SK-N-SH (cell line): Measurements from ENCODE around the gene LCE3E.

ENCODE experiments used
- EZH2phosphoT487 ChIP-seq: fragments of 200-600 bp; sonication (generic); IDR thresholded peaks from 2 replicates; pipeline ENCODE4 v1.6.1; 2017; ENCODE audit warnings: low read depth, mixed run types, mild to moderate bottlenecking, antibody characterized with exemption, moderate library complexity, borderline replicate concordance
- JUND ChIP-seq: IDR thresholded peaks from 2 replicates; pipeline ENCODE4 v1.4.0; 2012
- RCOR1 ChIP-seq: fragments of 150-350 bp; IDR thresholded peaks from 2 replicates; pipeline ENCODE4 v1.6.1; 2017; ENCODE audit warnings: antibody characterized with exemption, low read length
- REST ChIP-seq: IDR thresholded peaks from 2 replicates; pipeline ENCODE4 v1.6.1; 2012; ENCODE audit warnings: mild to moderate bottlenecking, low read depth, low read length, moderate library complexity
- TF ChIP-seq, protein P1 (sequence below): fragments of 150-350 bp; IDR thresholded peaks from 2 replicates; pipeline ENCODE4 v1.6.1; 2017; ENCODE audit warnings: antibody characterized with exemption, low read length, low read depth, borderline replicate concordance
- TF ChIP-seq, protein P2 (sequence below): fragments of 200-600 bp; sonication (generic); IDR thresholded peaks from 2 replicates; pipeline ENCODE4 v1.6.1; 2017; ENCODE audit warnings: antibody characterized with exemption, mild to moderate bottlenecking, moderate library complexity

DNA sequence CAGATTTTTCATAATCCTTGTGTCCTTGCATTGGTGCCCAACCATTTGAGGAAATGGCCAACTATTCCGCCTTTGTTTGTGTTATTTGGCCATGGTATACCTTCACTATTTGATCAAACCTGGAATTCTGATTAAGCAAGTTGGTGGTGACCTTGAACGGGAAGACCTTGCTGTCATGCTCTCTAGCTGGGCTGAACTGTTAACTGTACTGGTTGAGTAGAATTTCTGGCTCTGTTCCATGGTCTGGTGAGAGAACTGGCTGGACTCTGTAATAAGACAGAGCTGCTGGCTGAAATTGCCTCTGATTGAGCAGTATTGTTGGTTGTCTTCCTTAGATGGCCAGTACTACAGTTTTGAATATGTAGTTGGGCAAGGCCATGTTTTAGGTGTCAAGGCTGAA, 30.4 kb upstream of the LCE3E start:
- TF ChIP-seq JUND (no peak), RCOR1 (no peak), REST (no peak), EZH2phosphoT487 (no peak)
- TF ChIP-seq, protein P1, sequence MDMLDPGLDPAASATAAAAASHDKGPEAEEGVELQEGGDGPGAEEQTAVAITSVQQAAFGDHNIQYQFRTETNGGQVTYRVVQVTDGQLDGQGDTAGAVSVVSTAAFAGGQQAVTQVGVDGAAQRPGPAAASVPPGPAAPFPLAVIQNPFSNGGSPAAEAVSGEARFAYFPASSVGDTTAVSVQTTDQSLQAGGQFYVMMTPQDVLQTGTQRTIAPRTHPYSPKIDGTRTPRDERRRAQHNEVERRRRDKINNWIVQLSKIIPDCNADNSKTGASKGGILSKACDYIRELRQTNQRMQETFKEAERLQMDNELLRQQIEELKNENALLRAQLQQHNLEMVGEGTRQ = no peak
- TF ChIP-seq, protein P2, sequence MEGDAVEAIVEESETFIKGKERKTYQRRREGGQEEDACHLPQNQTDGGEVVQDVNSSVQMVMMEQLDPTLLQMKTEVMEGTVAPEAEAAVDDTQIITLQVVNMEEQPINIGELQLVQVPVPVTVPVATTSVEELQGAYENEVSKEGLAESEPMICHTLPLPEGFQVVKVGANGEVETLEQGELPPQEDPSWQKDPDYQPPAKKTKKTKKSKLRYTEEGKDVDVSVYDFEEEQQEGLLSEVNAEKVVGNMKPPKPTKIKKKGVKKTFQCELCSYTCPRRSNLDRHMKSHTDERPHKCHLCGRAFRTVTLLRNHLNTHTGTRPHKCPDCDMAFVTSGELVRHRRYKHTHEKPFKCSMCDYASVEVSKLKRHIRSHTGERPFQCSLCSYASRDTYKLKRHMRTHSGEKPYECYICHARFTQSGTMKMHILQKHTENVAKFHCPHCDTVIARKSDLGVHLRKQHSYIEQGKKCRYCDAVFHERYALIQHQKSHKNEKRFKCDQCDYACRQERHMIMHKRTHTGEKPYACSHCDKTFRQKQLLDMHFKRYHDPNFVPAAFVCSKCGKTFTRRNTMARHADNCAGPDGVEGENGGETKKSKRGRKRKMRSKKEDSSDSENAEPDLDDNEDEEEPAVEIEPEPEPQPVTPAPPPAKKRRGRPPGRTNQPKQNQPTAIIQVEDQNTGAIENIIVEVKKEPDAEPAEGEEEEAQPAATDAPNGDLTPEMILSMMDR = no peak
